GM12874 (cell line): ENCODE results near the gene PHACTR1.

Experiments used
- TF ChIP-seq, protein P1 (sequence below): IDR thresholded peaks from 2 replicates; pipeline ENCODE4 v1.5.1; 2011; ENCODE audit warnings: low read depth, mild to moderate bottlenecking, control low read depth, low read length, moderate library complexity; ENCODE audit not compliant: insufficient read depth

Gene PHACTR1

DNA sequence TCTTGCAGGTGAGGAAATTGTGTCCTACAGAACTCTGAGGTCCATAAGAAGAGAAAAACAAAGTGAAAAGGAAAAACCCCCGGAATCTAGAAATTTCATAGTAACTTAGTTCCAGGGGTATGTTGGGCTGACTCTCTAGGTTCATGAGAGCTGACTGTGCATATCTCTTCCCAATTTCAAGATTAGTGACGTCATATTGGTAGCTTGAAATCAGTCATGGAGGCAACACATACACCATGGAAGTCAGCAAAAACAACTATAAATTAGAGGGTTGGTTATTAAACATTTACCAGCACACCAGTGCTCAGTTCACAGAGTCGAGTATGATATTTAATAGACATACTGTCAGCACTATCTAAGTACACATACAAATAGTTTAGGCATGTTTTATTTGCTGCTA, 49.8 kb downstream of the PHACTR1 start:
- TF ChIP-seq, protein P1, sequence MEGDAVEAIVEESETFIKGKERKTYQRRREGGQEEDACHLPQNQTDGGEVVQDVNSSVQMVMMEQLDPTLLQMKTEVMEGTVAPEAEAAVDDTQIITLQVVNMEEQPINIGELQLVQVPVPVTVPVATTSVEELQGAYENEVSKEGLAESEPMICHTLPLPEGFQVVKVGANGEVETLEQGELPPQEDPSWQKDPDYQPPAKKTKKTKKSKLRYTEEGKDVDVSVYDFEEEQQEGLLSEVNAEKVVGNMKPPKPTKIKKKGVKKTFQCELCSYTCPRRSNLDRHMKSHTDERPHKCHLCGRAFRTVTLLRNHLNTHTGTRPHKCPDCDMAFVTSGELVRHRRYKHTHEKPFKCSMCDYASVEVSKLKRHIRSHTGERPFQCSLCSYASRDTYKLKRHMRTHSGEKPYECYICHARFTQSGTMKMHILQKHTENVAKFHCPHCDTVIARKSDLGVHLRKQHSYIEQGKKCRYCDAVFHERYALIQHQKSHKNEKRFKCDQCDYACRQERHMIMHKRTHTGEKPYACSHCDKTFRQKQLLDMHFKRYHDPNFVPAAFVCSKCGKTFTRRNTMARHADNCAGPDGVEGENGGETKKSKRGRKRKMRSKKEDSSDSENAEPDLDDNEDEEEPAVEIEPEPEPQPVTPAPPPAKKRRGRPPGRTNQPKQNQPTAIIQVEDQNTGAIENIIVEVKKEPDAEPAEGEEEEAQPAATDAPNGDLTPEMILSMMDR: no peak

DNA sequence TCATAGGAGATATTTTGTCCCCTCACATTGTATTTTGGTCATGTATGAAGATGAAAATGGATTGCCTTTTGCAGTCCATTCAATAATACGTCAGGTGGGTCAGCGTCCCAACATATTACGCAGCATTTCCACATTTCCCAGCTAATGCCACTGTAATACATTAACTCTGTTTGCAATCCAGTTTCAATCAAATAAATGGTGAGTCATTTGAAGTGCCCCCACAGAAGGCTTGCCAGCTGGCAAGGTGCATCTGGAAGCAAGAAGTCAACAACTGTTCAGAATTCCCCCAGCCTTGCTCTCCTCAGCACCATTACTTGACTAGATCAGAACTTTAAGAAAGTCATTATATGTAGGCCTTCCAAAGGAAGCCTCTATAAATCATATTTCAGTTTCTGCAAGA, 50.4 kb downstream of the PHACTR1 start:
- TF ChIP-seq, protein P1: no peak

DNA sequence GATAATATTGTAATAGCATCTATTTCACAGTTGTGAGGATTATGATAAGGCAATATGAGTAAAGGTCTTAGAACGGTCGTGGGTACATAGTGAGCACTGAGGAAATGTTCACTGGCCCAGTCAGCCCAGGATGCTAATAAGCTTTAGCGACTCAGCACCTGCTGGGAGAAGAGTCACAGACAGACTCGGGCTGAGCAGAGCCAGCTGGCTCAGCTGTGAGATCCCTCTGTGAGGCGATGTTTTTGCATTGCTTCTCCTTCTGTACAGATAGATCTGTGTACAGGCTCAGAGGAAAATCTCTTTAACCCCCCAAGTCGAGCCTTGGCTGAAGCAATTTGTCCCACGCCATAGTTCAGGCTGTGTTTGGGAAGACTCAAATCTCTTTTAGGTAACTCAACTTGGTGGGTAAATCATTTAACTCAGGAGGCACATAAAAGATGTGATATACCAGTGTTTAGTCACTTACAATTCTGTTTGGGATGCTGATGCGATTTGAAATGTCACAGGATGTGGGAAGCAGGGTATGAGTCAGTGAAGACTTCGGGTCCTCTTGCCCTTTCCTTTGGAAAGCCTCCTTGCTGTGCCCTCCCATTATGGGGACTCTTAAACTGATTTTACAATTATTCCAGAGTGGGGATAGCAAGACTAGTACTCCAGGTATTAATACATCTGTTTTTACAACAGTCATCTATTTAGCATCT, 53.1 kb downstream of the PHACTR1 start:
- TF ChIP-seq, protein P1: no peak

DNA sequence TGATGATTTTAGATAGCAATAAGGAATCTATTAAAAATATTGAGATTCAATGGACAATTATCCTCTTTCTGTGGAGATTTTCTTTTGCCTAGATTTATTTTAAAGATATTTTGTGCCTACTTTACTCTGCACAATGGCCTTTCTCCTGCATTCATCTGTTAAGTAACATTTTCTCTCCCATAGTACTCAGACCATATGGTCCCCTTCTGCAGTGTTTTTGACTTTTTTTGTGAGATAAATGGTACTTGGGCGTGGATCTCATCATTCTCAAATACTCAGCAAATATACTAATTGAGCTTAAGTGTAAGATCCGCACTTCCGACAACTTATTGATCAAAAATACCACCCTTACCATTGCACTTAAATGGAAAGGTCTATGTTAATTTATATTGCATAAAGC, 55.8 kb downstream of the PHACTR1 start:
- TF ChIP-seq, protein P1: no peak

DNA sequence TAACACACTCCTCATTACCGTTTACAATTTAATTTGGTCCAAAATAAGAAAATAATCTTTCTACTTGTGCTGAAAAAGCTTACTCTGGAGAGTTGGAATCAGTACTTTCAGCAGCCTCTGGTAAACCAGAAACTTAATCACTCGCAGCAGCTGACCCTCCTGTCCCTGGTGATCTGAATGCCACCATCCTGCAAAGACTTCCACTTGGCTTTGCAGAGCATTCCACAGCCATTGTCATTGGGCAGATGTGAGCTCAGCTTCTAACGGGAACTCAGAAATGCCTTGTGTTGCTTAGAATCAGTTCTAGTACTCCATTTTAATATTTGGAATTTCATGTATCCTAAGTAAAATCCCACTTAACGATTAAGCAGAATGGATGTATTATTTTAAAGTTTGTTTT, 59.7 kb downstream of the PHACTR1 start:
- TF ChIP-seq, protein P1: no peak

DNA sequence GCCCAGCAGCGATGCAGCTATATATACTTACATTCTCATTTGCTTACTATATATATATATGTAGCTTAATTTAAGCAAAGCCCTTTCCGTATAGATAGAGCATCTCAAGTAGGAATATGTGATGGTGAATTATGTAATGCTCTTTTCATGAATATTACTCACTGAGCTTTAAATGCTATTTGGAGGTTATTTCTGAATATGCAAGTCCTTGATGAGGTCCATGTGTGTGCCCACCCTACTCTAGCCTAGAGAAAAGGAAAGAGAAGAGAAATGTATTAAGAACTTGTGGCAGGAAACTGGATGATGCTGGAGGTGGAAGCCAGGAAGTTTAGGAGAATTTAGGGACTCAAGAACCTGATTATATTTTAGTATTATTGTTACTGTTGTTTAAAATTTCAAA, 63.2 kb downstream of the PHACTR1 start:
- TF ChIP-seq, protein P1: no peak

DNA sequence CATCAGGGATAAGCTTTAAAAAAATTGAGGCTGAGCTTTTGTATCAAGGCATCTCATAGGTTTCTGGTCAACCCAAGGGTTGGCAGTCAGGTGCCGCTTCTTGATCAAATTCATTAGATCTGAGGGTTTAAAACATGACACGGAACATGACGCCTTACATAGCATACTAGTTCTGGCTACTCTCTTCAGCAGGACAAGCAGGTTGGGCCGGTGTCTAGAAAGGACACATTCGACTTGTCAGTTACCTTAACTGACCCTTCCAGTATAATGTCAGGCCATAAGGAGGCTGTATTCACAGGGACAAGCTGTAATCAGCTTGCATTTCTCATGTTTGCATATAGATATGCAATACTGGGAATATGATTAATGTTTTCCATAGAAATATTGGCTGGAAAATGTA, 65.6 kb downstream of the PHACTR1 start:
- TF ChIP-seq, protein P1: no peak
